Dermis blood vessel endothelial cell (primary cell): ENCODE measurements around the gene PRKCD. TPM values are rescaled to one million over a fixed set of nuclear protein-coding genes. Genes with fewer than 3 reads are reported as not detected.

Source experiments
- DNase-seq: peaks from one replicate; pipeline ENCODE4 v3.0.0; 2010
- total RNA-seq: library from RNA; depleted of rRNA; stranded (reverse); fragments of >200 nt; gene quantifications from 2 replicates; pipeline ENCODE4 v1.2.3, GENCODE V29; 2014

The PRKCD gene
- total RNA-seq, 1 donor from 2014 or later, result 2.2 TPM

DNA sequence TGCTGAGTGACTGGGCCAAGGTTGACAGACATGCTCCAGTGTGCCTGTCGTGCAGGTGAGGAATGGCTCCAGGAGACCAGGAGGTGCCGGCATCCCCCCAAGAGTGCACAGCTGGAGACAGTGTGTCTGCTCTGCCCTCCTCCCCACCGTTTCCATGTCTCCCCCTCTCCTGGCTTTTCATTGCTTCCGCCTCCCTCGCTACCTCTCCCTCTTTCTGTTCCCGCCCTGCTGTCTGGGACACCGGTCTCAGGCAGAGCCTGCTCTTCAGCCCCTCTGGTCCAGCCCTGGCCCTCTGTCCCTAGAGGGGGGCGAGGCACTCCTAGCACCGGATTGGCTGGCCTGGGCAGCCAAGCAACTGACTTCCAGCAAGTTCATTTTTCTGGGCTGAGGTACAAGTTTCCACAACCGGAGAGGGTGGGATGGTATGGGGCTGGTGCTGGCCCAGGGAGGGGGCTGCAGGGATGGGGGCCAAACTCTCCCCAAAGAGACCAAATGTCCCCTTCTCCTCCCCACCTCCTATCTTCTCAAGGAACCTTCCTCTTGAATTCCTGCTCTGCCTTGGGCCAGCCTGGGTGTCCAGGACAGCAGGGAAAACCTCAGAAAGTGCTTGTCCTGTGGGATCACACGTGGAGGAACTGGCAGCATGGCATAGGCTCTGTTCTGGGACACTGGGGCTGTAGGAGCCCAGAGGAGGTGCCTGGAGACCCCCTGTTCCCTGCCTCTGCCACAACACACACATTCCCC lies 32.6 kb downstream of the PRKCD start:
- no peak for DNase-seq

DNA sequence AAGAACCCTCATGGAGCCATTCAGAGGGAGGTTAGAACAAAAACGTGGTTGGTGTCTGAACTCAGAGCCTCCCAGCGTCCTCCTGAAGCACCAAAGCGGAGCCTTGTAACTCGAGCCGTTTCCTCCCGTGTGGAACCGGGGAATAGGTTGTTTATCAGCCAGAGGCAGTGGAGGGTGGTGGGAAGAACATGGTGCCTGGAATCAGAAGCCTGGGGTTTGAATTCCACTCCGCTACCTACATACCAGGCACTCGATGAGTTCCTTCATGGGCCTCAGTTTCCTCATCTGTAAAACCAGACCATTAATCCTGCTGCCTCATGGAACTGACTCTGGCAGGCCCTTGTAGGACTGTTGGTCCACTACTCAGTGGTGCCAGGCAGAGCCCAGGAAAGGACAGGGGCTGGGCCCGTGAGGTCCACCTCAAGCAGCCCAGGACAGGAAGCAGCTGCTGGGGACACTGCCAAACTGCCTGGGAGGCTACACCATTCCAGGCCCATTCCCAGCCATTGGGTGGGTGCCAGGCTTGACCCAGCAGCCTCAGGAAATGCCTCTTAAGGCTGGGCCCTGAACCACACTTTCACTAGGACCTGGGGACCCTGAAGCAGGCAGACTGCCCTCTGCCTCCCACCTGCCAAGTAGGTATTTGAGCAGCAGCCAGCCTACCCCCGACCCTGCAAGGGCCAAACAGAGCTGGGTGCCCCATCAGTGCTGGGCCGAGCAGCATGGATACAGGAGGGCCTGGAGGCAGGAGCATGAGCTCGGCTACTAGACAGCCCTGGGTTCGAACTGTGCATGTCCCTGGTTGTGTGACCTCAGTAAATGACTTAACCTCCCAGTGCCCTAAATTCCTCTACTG lies 33.4 kb downstream of the PRKCD start:
- peak; percentile 68 for DNase-seq

GRCh38 chr3:53195066-53195450 lies 34.0 kb downstream of the PRKCD start:
- DNase-seq, result no peak

GRCh38 chr3:53195602-53196574 lies 34.9 kb downstream of the PRKCD start:
- peak; percentile 69 for DNase-seq

DNA sequence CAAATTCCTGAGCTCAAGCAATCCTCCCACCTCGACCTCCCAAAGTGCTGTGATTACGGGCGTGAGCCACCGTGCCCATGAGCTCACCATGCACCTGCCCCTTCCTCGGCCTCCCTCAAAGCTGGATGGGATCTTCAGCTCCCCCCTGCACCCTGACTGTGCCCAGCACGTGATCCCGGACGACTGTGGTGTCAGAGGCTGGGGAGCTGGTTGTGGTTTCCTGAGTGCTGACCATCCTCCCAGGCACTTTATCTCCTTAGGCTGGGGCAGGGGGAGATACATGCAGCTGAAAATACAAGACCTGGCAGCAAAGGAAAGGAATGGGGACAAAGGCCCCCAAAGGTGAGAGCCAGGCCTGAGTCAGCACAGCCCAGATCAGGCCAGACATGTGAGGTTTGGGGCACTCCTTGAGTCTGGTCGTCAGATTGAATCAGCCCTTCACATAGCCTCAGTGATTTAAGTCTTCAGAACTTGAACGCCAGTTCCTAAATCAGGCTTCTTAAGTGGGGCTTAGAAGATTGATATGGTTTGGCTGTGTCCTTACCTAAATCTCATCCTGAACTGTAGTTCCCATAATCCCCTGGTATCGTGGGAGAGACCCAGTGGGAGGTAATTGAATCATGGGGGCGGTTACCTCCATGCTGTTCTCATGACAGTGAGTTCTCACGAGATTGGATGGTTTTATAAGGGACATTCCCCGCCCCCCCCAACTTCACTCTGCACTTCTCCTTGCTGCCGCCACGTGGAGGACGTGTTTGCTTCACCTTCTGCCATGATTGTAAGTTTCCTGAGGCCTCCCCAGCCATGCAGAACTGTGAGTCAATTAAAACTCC lies 35.8 kb downstream of the PRKCD start:
- DNase-seq, result peak; percentile 64

DNA sequence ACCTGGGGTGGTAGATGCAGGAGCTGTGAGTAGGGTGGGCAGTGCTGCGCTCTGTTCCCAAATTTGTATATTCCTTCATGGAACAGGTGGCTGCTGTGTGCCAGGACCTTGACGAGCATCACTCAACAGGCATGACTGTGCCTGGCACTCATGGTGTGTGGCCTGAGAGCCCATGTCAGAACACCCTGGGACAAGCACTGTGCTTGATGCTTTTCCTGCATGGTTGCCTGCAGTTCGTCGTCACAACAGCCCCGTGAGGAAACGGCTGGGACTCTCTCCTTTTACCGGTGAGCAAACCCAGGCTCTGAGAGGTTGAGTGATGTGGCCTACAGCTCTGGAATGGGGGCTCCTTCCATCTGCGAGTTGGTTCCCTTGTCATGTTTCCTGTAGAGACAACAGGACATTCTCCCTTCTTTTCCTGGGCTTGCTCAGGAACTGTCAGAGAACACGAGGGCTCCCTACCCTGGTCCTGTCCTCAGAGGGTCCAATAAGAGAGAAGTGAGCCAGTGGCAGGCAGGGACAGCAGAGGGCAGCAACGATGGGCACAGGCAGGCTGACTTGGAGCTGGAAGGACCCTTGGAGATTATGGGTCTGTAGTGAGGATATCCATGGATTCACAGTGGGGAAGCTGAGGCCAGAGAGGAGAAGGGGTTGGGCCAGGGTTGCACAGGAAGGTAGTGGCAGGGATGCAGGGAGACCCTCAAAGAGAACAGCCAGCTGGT lies 37.4 kb downstream of the PRKCD start:
- DNase-seq, result no peak

DNA sequence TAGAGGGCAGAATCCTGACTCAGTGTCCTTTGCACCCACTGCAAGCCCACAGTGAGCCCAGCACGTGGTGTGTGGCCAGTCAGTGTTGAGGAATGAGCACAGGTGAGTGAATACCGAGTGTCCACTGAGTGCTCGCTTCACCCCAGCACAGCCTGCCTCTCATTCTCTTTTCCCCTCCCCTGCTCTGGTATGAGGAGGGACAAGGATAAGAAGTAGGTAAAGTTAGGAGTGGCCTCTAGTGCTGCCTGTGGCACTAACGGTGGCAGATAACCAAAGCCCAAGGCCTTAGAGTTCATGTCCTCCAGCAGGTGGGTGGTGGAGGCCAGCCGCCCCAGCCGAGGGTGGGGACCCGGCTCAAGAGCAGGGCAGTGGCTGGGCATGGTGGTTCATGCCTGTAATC lies 38.0 kb downstream of the PRKCD start:
- no peak for DNase-seq

GRCh38 chr3:53199834-53200233 lies 38.8 kb downstream of the PRKCD start:
- no peak for DNase-seq

GRCh38 chr3:53200501-53201498 lies 39.8 kb downstream of the PRKCD start:
- no peak for DNase-seq

- DNase-seq, result no peak
These were observed 41.5 kb downstream of the PRKCD start for GRCh38 chr3:53202331-53203015.

GRCh38 chr3:53211706-53212702 lies 51.0 kb downstream of the PRKCD start:
- no peak for DNase-seq

DNA sequence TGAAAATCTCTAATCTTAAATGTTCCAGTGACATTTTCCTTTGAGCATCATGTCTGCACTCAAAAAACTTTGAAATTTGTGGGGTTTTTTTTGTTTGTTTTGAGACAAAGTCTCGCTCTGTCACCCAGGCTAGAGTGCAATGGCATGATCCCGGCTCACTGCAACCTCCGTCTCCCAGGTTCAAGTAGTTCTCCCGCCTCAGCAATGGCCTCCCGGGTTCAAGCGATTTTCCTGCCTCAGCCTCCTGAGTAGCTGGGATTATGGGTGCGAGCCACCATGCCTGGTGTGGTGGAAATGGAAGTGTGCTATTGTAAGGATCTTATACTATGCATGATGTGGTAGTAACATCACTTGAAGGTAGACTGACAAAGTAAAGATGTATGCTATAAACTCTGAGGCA lies 52.3 kb downstream of the PRKCD start:
- DNase-seq, result no peak

- no peak for DNase-seq
These were observed 54.8 kb downstream of the PRKCD start for GRCh38 chr3:53215816-53216215.

GRCh38 chr3:53216723-53217122 lies 55.7 kb downstream of the PRKCD start:
- no peak for DNase-seq

DNA sequence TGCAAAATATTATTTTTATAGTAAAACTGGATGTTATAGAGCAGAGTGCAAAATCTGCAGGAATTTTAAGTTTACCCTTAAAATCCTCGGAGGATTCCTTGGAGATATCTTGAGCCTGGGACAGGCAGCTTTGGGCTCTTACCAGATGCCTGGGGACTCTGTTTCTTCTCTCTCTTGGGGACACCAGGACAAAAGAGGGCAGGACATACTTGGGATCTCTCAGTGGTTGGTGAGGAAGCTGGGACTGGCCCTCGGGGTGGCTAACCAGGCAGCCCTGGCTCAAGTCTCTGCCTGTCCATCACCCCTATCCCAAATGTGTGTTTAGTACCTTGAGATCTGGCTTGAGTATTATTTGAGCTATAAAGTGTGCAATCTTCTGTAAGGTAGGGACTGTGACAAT lies 56.2 kb downstream of the PRKCD start:
- DNase-seq, result no peak

- DNase-seq, result no peak
These were observed 57.1 kb downstream of the PRKCD start for GRCh38 chr3:53218131-53218530.

DNA sequence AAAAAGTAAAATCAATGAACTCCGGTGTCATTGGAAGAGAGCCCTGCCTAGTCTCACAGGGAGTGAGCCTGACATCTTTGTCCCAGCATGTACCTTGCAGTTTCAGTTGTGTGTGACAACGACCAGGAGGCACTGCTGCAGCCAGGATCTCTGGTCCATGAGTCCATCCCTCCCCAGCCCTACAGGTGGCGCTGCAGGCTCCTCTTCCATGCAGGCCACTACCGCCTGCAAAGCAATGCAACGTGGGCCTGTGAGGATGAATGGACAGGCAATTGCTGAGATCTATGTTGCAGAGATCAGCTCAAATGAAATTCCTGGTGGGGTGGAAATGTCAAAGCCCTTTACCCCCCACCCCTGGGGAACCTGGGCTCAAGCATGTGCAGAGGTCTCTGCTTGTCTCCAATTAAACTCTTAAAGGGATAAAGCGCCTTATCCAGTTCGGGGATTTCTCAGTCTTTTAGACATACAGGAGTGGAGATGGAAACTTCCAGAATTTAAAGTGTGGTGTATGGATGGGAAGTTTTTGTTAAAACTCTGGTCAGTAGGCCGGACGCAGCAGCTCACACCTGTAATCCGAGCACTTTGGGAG lies 59.0 kb downstream of the PRKCD start:
- DNase-seq, result peak; percentile 91

DNA sequence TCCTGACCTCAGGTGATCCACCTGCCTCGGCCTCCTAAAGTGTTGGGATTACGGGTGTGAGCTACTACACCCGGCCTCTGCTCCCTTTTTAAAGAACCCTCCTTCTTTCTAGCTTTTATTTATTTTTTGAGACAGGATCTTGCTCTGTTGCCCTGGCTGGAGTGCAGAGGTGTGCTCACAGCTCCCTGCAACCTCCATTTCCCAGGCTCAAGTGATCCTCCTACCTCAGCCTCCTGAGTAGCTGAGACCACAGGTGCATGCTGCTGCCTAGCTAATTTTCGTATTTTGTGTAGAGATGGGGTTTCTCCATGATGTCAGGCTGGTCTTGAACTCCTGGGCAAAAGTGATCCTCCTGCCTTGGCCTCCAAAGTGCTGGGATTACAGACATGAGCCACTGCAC lies 60.3 kb downstream of the PRKCD start:
- DNase-seq, result no peak
